Liver (tissue), 9 donors: ENCODE measurements around the gene UBE2M. TPM values are rescaled to one million over a fixed set of nuclear protein-coding genes. Genes with fewer than 3 reads are reported as not detected.
"Not testable (repeated sequence)": the region's sequence is repeated elsewhere in the genome, so short reads cannot be mapped to it uniquely, and the experiment has no call there.

ENCODE experiments used
- DNase-seq: peaks from one replicate; pipeline ENCODE4 v3.0.0-alpha.2; 2017; ENCODE audit warnings: low spot score
- H3K27ac ChIP-seq, 2 donors: one replicate each; pipeline ENCODE4 v1.7.0; 2013; ENCODE audit warnings: inconsistent platforms in 2 of 2, low read length in 2 of 2, control low read depth in 1 of 2, low read depth in 1 of 2, mild to moderate bottlenecking in 1 of 2
- H3K27me3 ChIP-seq, 4 donors: one replicate each; pipeline versions ENCODE4 v1.6.1 to v1.7.0; 2013; ENCODE audit warnings: low read length in 3 of 4, inconsistent platforms in 1 of 4, mild to moderate bottlenecking in 1 of 4, moderate library complexity in 1 of 4; ENCODE audit not compliant: control insufficient read depth in 4 of 4, insufficient read depth in 4 of 4
- H3K36me3 ChIP-seq, 4 donors: one replicate each; pipeline versions ENCODE4 v1.6.1 to v1.7.0; 2013; ENCODE audit warnings: low read length in 3 of 4, mild to moderate bottlenecking in 3 of 4, low read depth in 1 of 4, moderate library complexity in 1 of 4; ENCODE audit not compliant: control insufficient read depth in 4 of 4, insufficient read depth in 3 of 4
- H3K4me1 ChIP-seq, 4 donors: one replicate each; pipeline versions ENCODE4 v1.6.1 to v1.7.0; 2013; ENCODE audit warnings: low read length in 3 of 4, mild to moderate bottlenecking in 3 of 4, moderate library complexity in 1 of 4; ENCODE audit not compliant: control insufficient read depth in 4 of 4, insufficient read depth in 4 of 4
- H3K4me3 ChIP-seq, 3 donors: one replicate each; pipeline versions ENCODE4 v1.6.1 to v1.7.0; 2013; ENCODE audit warnings: low read length in 3 of 3, control low read depth in 1 of 3, low read depth in 1 of 3, mild to moderate bottlenecking in 1 of 3
- H3K9ac ChIP-seq, 2 donors: one replicate each; pipeline ENCODE4 v1.7.0; 2013; ENCODE audit warnings: low read length in 2 of 2, mild to moderate bottlenecking in 2 of 2, moderate library complexity in 2 of 2, control low read depth in 1 of 2, low read depth in 1 of 2
- H3K9me3 ChIP-seq, 4 donors: one replicate each; pipeline versions ENCODE4 v1.6.1 to v1.7.0; 2013; ENCODE audit warnings: low read length in 3 of 4; ENCODE audit not compliant: control insufficient read depth in 4 of 4
- EGR1 ChIP-seq, 2 donors: IDR thresholded peaks; 2 replicates each; pipeline ENCODE4 v1.6.1; 2016 to 2018; ENCODE audit warnings: antibody characterized with exemption in 2 of 2, low read depth in 2 of 2
- FOXA1 ChIP-seq: IDR thresholded peaks from 2 replicates; pipeline ENCODE4 v1.6.1; 2016; ENCODE audit warnings: antibody characterized with exemption
- FOXA2 ChIP-seq: IDR thresholded peaks from 2 replicates; pipeline ENCODE4 v1.6.1; 2016; ENCODE audit warnings: antibody characterized with exemption
- GABPA ChIP-seq, 2 donors: IDR thresholded peaks in 1 of 2; conservative IDR thresholded peaks in 1 of 2; 2 replicates each; pipeline ENCODE4 v1.6.1; 2016; ENCODE audit warnings: antibody characterized with exemption in 2 of 2, mild to moderate bottlenecking in 1 of 2, moderate library complexity in 1 of 2
- HNF4A ChIP-seq, 2 donors: conservative IDR thresholded peaks; 2 replicates each; pipeline ENCODE4 v1.6.1; 2016; ENCODE audit warnings: antibody characterized with exemption in 2 of 2, mild to moderate bottlenecking in 2 of 2
- HNF4G ChIP-seq: IDR thresholded peaks from 2 replicates; pipeline ENCODE4 v1.6.1; 2016; ENCODE audit warnings: antibody characterized with exemption
- JUND ChIP-seq, 2 donors: IDR thresholded peaks; 2 replicates each; pipeline ENCODE4 v1.6.1; 2016; ENCODE audit warnings: antibody characterized with exemption in 2 of 2
- MAX ChIP-seq: IDR thresholded peaks from 2 replicates; pipeline ENCODE4 v1.6.1; 2016; ENCODE audit warnings: antibody characterized with exemption
- NR2F2 ChIP-seq: IDR thresholded peaks from 2 replicates; pipeline ENCODE4 v1.6.1; 2016; ENCODE audit warnings: antibody characterized with exemption
- RAD21 ChIP-seq, 2 donors: IDR thresholded peaks; 2 replicates each; pipeline ENCODE4 v1.6.1; 2016; ENCODE audit warnings: antibody characterized with exemption in 2 of 2, mild to moderate bottlenecking in 2 of 2
- RXRA ChIP-seq, 2 donors: IDR thresholded peaks; 2 replicates each; pipeline ENCODE4 v1.6.1; 2017 to 2018; ENCODE audit warnings: antibody characterized with exemption in 2 of 2, mild to moderate bottlenecking in 1 of 2
- SP1 ChIP-seq: IDR thresholded peaks from 2 replicates; pipeline ENCODE4 v1.6.1; 2018; ENCODE audit warnings: antibody characterized with exemption, mild to moderate bottlenecking
- TAF1 ChIP-seq: conservative IDR thresholded peaks from 2 replicates; pipeline ENCODE4 v1.6.1; 2016; ENCODE audit warnings: antibody characterized with exemption, mild to moderate bottlenecking
- YY1 ChIP-seq: IDR thresholded peaks from 2 replicates; pipeline ENCODE4 v1.6.1; 2016; ENCODE audit warnings: antibody characterized with exemption, mild to moderate bottlenecking
- WGBS: extraction: QIAGEN DNeasy Blood & Tissue Kit; methylation state at CpG from one replicate; pipeline ENCODE4 v1.1.7; 2013; 5-methylcytosine and 5-hydroxymethylcytosine counted together
- polyA plus RNA-seq, 2 donors: library from polyadenylated mRNA; stranded (reverse) in 1 of 2; unstranded in 1 of 2; fragments of 200-250 nt in 1 of 2; fragments of >200 nt in 1 of 2; fragmentation: Nextera tagmentation in 1 of 2; extraction: Ambion mirVana in 1 of 2; gene quantifications; one replicate each; pipeline versions ENCODE4 v1.2.1 to v1.2.3, GENCODE V29; 2013 to 2015
- total RNA-seq, 2 donors: library from RNA; depleted of rRNA; stranded (reverse); fragments of >200 nt; gene quantifications; one replicate each; pipeline ENCODE4 v1.2.3, GENCODE V29; 2014
- TF ChIP-seq, protein P1 (sequence below): IDR thresholded peaks from 2 replicates; pipeline ENCODE4 v1.6.1; 2016; ENCODE audit warnings: antibody characterized with exemption
- TF ChIP-seq, protein P2 (sequence below): IDR thresholded peaks from 2 replicates; pipeline ENCODE4 v1.6.1; 2016; ENCODE audit warnings: antibody characterized with exemption
- TF ChIP-seq, protein P3 (sequence below): fragments of 150-350 bp; IDR thresholded peaks from 2 replicates; pipeline ENCODE4 v1.5.1; 2017; ENCODE audit warnings: improper control_type of control experiment, low read depth, low read length; ENCODE audit not compliant: missing input control
- donor health status: healthy.
- donor health status: healthy.
- donor health status: healthy.
- donor health status: healthy.
- donor health status: healthy.

The UBE2M gene
- total and polyA plus RNA-seq, 4 donors, result 7.6 to 30.7 (median 17.7) TPM

GRCh38 chr19:58579473-58580142, 21.2 kb upstream of the UBE2M start (continued):
- TF ChIP-seq HNF4A (conservative IDR thresholded peaks at IDR 0.05) (no peak), NR2F2 (no peak), GABPA (IDR thresholded peaks at IDR 0.05 in 1 of 2, conservative IDR thresholded peaks at IDR 0.05 in 1 of 2) (no peak), FOXA2 (no peak), FOXA1 (no peak), SP1 (no peak)

DNA sequence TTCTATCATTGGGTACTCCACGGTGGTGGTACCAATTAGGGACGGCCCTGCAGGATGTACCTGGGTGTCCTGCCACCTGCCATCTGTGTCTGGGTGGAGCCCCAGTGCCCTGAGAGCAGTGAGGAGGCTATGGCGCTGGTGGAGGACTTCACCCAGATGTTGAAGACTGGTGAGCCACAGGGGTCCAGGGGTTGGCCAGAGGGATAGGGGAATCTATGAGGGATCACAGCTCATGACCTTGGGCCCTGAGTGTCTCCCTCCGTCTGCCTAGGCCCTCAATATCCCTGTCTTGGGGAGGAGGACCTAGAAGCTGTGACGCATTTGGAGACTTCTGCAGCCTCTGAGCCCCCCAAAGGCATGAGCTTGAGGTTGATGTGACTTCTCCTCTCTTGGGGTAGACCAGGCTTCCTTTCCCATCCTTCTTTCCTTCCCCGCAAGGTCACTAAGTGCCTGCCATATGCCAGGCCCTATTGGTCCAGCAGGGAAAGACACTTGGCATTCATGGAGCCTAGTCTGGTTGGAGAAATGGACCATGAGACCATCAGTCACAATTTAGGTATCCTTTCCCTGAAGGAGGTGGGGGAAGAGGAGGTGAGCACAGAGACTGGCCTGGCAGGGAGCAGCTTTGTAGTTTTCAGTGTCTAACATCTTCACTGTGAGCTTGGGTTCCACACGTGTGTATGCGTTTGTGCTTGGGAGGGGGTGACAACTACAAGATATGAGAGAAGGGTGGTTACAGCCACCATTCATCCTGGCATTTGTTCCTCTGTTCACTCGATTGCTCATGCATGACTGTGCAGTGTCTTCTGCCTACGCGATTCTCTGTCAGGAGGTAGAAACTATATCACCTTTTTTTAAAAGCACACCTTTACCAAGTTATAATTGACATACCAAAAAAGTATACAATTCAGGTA, 19.9 kb upstream of the UBE2M start:
- Histone ChIP-seq H3K4me3 (no peak overlapping the region), H3K27me3 (no peaks in the 10 kb centered on the region), H3K36me3 (peaks cover 0 to 13% (median 10%) of the 10 kb centered on the region in 4 donors), H3K9ac (no peak overlapping the region), H3K4me1 (peaks cover 1 to 17% (median 11%) of the 10 kb centered on the region in 4 donors), H3K9me3 (no peaks in the 10 kb centered on the region), H3K27ac (no peak overlapping the region)
- no peak for TF ChIP-seq GABPA (IDR thresholded peaks at IDR 0.05 in 1 of 2, conservative IDR thresholded peaks at IDR 0.05 in 1 of 2)
- TF ChIP-seq TAF1, result no peak
- TF ChIP-seq MAX, result no peak
- DNase-seq, result no peak
- 91% methylated on average over 11 of the region's 11 CpGs for WGBS

DNA sequence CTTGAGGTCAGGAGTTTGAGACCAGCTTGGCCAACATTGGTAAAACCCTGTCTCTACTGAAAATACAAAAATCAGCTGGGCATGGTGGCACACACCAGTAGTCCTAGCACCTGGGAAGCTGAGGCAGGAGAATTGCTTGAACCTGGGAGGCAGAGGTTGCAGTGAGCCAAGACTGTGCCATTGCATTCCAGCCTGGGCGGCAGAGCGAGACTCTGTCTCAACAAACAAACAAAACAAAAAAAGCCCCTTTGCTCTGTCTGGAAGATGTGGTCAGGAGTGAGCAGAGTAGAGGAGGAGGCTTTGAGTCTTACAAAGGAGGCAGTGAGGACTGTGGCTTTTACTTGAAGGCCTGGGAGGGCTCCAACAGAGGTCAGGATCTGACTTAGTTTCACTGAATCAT, 19.2 kb upstream of the UBE2M start:
- H3K27me3 ChIP-seq, result not testable (repeated sequence)

GRCh38 chr19:58575183-58576041, 17.0 kb upstream of the UBE2M start:
- peak; percentile 86 for DNase-seq
- H3K9ac ChIP-seq, result peak overlapping the region; percentile 67 to 73
- no peaks in the 10 kb centered on the region for H3K9me3 ChIP-seq
- peak overlapping the region; percentile 82 to 87 (median 86) for H3K4me3 ChIP-seq
- under 1% methylated on average over 66 of the region's 66 CpGs for WGBS
- H3K4me1 ChIP-seq, result peaks cover 4 to 25% (median 17%) of the 10 kb centered on the region in 4 donors
- peaks cover 0 to 12% (median 0%) of the 10 kb centered on the region in 4 donors for H3K36me3 ChIP-seq
- H3K27me3 ChIP-seq, result no peaks in the 10 kb centered on the region
- peak overlapping the region; percentile 83 to 93 for H3K27ac ChIP-seq
- TF ChIP-seq, protein P1, sequence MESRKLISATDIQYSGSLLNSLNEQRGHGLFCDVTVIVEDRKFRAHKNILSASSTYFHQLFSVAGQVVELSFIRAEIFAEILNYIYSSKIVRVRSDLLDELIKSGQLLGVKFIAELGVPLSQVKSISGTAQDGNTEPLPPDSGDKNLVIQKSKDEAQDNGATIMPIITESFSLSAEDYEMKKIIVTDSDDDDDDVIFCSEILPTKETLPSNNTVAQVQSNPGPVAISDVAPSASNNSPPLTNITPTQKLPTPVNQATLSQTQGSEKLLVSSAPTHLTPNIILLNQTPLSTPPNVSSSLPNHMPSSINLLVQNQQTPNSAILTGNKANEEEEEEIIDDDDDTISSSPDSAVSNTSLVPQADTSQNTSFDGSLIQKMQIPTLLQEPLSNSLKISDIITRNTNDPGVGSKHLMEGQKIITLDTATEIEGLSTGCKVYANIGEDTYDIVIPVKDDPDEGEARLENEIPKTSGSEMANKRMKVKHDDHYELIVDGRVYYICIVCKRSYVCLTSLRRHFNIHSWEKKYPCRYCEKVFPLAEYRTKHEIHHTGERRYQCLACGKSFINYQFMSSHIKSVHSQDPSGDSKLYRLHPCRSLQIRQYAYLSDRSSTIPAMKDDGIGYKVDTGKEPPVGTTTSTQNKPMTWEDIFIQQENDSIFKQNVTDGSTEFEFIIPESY, result no peak
- no peak for TF ChIP-seq JUND (IDR thresholded peaks at IDR 0.05)
- no peak for TF ChIP-seq NR2F2
- TF ChIP-seq HNF4A (conservative IDR thresholded peaks at IDR 0.05), result peak; percentile 13 to 16
- TF ChIP-seq FOXA2, result no peak
- no peak for TF ChIP-seq EGR1 (IDR thresholded peaks at IDR 0.05; ENCODE audit: low read depth in 2 of 2)
- TF ChIP-seq, protein P2, sequence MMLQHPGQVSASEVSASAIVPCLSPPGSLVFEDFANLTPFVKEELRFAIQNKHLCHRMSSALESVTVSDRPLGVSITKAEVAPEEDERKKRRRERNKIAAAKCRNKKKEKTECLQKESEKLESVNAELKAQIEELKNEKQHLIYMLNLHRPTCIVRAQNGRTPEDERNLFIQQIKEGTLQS, result no peak
- TF ChIP-seq MAX, result peak; percentile 42
- TF ChIP-seq SP1, result peak; percentile 62
- TF ChIP-seq GABPA (IDR thresholded peaks at IDR 0.05 in 1 of 2, conservative IDR thresholded peaks at IDR 0.05 in 1 of 2), result peak in 1 of 2 donors; percentile 66
- no peak for TF ChIP-seq HNF4G
- no peak for TF ChIP-seq TAF1
- TF ChIP-seq, protein P3, sequence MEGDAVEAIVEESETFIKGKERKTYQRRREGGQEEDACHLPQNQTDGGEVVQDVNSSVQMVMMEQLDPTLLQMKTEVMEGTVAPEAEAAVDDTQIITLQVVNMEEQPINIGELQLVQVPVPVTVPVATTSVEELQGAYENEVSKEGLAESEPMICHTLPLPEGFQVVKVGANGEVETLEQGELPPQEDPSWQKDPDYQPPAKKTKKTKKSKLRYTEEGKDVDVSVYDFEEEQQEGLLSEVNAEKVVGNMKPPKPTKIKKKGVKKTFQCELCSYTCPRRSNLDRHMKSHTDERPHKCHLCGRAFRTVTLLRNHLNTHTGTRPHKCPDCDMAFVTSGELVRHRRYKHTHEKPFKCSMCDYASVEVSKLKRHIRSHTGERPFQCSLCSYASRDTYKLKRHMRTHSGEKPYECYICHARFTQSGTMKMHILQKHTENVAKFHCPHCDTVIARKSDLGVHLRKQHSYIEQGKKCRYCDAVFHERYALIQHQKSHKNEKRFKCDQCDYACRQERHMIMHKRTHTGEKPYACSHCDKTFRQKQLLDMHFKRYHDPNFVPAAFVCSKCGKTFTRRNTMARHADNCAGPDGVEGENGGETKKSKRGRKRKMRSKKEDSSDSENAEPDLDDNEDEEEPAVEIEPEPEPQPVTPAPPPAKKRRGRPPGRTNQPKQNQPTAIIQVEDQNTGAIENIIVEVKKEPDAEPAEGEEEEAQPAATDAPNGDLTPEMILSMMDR, result peak; percentile 27
- TF ChIP-seq YY1, result peak; percentile 69
- no peak for TF ChIP-seq FOXA1
- no peak for TF ChIP-seq RAD21 (IDR thresholded peaks at IDR 0.05)
- peak in 1 of 2 donors; percentile 17 for TF ChIP-seq RXRA (IDR thresholded peaks at IDR 0.05)

More for the DNA sequence above, 19.2 kb upstream of the UBE2M start:
- not testable (repeated sequence) for H3K9ac ChIP-seq, DNase-seq, H3K9me3 ChIP-seq, H3K4me3 ChIP-seq, H3K36me3 ChIP-seq, H3K27ac ChIP-seq
- WGBS, result 98% methylated on average over 2 of the region's 2 CpGs
- H3K4me1 ChIP-seq, result peaks cover 1 to 17% (median 11%) of the 10 kb centered on the region in 4 donors
